Activated CD8-positive, alpha-beta T cell treated with anti-CD3 and anti-CD28 coated beads for 36 hours (primary cell): ENCODE measurements around the gene TRPM6. TPM values are rescaled to one million over a fixed set of nuclear protein-coding genes. Genes with fewer than 3 reads are reported as not detected.
"Not testable (repeated sequence)": the region's sequence is repeated elsewhere in the genome, so short reads cannot be mapped to it uniquely, and the experiment has no call there.

Experiments
- ATAC-seq: fragments of 200-7000 bp; cut with Tn5 transposase; one replicate; pipeline ENCODE4 v1.10.0; 2021; ENCODE audit warnings: mild to moderate bottlenecking, moderate library complexity
- CTCF ChIA-PET: fragments of 350-600 bp; sonication (Branson Sonifier 250); formaldehyde crosslinking; loops from one replicate; lab custom pipeline; 2021; ENCODE audit warnings: antibody characterized with exemption; lab: Charles Lee
- POLR2A ChIA-PET: fragments of 350-600 bp; sonication (Branson Sonifier 250); formaldehyde crosslinking; loops from one replicate; lab custom pipeline; 2021; ENCODE audit warnings: antibody characterized with exemption; lab: Charles Lee
- DNase-seq: peaks from one replicate; pipeline ENCODE4 v3.0.0-alpha.2; 2020
- H3K27ac Mint-ChIP-seq: one replicate; pipeline ENCODE4 v1.8.0; 2021; ENCODE audit warnings: mild to moderate bottlenecking, mixed read lengths
- H3K27me3 Mint-ChIP-seq: one replicate; pipeline ENCODE4 v1.8.0; 2021; ENCODE audit warnings: mixed read lengths
- H3K36me3 Mint-ChIP-seq: one replicate; pipeline ENCODE4 v1.8.0; 2021; ENCODE audit warnings: low read depth, mixed read lengths
- H3K4me1 Mint-ChIP-seq: one replicate; pipeline ENCODE4 v1.8.0; 2021; ENCODE audit warnings: low read depth, mixed read lengths
- H3K4me3 Mint-ChIP-seq: one replicate; pipeline ENCODE4 v1.8.0; 2021; ENCODE audit warnings: mild to moderate bottlenecking, moderate library complexity, mixed read lengths
- H3K9me3 Mint-ChIP-seq: one replicate; pipeline ENCODE4 v1.8.0; 2021; ENCODE audit warnings: mixed read lengths
- intact Hi-C: fragments of 100-400 bp; cut with micrococcal nuclease; formaldehyde crosslinking; loops from one replicate; pipeline ENCODE4 v1.10.0; 2022
- total RNA-seq, 2 experiments: library from RNA; stranded (reverse); gene quantifications; one replicate each; pipeline ENCODE4 v1.2.3, GENCODE V29; 2021
- TF ChIP-seq, protein P1 (sequence below): fragments of 200-600 bp; IDR thresholded peaks from one replicate; pipeline ENCODE4 v1.8.0; 2022; ENCODE audit warnings: antibody characterized with exemption, mild to moderate bottlenecking

The TRPM6 gene
- total RNA-seq, 2 experiments from 2014 or later, result not detected

- intact Hi-C loops, result no loop called here
- Mint-ChIP-seq H3K4me1 (no peaks in the 10 kb centered on the region), H3K27me3 (peaks cover 20% of the 10 kb centered on the region), H3K4me3 (no peak overlapping the region), H3K27ac (no peak overlapping the region), H3K36me3 (no peaks in the 10 kb centered on the region), H3K9me3 (peaks cover 5% of the 10 kb centered on the region)
- no peak for DNase-seq
- ChIA-PET POLR2A (no interaction called here), CTCF (interaction anchor here (1.4 kb wide), 1 partner anchor 14 kb away, joined by 3 read pairs; no protein-coding TSS in a partner anchor)
- TF ChIP-seq, protein P1, sequence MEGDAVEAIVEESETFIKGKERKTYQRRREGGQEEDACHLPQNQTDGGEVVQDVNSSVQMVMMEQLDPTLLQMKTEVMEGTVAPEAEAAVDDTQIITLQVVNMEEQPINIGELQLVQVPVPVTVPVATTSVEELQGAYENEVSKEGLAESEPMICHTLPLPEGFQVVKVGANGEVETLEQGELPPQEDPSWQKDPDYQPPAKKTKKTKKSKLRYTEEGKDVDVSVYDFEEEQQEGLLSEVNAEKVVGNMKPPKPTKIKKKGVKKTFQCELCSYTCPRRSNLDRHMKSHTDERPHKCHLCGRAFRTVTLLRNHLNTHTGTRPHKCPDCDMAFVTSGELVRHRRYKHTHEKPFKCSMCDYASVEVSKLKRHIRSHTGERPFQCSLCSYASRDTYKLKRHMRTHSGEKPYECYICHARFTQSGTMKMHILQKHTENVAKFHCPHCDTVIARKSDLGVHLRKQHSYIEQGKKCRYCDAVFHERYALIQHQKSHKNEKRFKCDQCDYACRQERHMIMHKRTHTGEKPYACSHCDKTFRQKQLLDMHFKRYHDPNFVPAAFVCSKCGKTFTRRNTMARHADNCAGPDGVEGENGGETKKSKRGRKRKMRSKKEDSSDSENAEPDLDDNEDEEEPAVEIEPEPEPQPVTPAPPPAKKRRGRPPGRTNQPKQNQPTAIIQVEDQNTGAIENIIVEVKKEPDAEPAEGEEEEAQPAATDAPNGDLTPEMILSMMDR, result no peak
- ATAC-seq, result no peak
Measured at GRCh38 chr9:74910036-74910435, 22.3 kb upstream of the TRPM6 start.

DNA sequence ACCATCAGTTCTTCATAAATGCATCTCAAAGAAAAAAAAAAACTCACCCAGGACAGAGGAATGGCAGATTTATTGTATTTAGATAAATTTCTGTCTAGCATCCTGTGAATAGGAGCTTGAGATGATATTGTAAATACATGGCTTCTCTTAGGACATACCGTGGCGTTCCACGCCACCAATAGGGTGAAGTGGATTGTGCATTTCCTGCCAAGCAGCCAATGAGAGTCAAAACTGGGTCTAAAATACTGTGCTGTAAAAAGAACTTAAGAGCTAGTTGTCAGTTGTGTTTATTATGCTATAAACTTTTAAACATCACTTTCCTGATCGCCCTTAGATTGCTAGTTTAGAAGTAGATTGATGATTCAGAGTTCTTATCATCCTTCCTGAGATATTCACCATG, 20.9 kb upstream of the TRPM6 start:
- TF ChIP-seq, protein P1, result no peak
- Mint-ChIP-seq H3K27me3 (peaks cover 20% of the 10 kb centered on the region), H3K36me3 (no peaks in the 10 kb centered on the region), H3K4me3 (no peak overlapping the region), H3K4me1 (no peaks in the 10 kb centered on the region), H3K27ac (no peak overlapping the region), H3K9me3 (peaks cover 5% of the 10 kb centered on the region)
- ChIA-PET CTCF (no interaction called here), POLR2A (no interaction called here)
- DNase-seq (no peak), ATAC-seq (no peak)
- intact Hi-C loops, result no loop called here

- Mint-ChIP-seq H3K4me1 (no peaks in the 10 kb centered on the region), H3K4me3 (no peak overlapping the region), H3K9me3 (peaks cover 4% of the 10 kb centered on the region), H3K36me3 (no peaks in the 10 kb centered on the region), H3K27me3 (peaks cover 19% of the 10 kb centered on the region), H3K27ac (no peak overlapping the region)
- intact Hi-C loops, result no loop called here
- ATAC-seq, result no peak
- TF ChIP-seq, protein P1, result no peak
- ChIA-PET CTCF (no interaction called here), POLR2A (interaction anchor here (0.6 kb wide), 1 partner anchor 98 kb away, joined by 3 read pairs; no protein-coding TSS in a partner anchor)
- DNase-seq, result no peak
Measured at GRCh38 chr9:74907085-74907484, 19.4 kb upstream of the TRPM6 start.

DNA sequence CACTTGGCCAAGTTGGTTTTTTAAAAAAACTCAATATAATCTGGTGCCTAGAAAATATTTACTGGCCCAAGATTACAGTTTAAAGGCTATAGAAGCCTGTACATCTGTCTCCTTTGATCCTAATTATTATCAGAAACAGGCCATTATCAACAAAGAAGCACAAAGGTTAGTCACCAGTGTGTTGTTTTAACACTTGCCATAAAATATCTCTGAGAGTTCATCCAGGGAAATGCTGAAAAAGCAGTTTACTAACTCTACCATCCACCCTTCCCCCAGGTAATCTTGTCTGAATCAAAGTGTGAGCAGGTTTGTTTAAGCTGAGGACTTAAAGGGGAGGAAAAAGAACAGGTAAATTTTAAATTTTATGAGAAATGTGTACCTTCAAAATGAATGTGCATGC, 13.3 kb upstream of the TRPM6 start:
- H3K27me3 Mint-ChIP-seq, result peaks cover 6% of the 10 kb centered on the region
- H3K4me1 Mint-ChIP-seq, result no peaks in the 10 kb centered on the region
- intact Hi-C loops, result no loop called here
- no peaks in the 10 kb centered on the region for H3K9me3 Mint-ChIP-seq
- ChIA-PET CTCF (no interaction called here), POLR2A (no interaction called here)
- no peak overlapping the region for H3K4me3 Mint-ChIP-seq
- DNase-seq (no peak), ATAC-seq (no peak)
- no peak overlapping the region for H3K27ac Mint-ChIP-seq
- H3K36me3 Mint-ChIP-seq, result no peaks in the 10 kb centered on the region
- TF ChIP-seq, protein P1, result no peak

GRCh38 chr9:74888449-74888848, 728 bp upstream of the TRPM6 start:
- H3K4me3 Mint-ChIP-seq, H3K27ac Mint-ChIP-seq, H3K4me1 Mint-ChIP-seq, POLR2A ChIA-PET, ATAC-seq, H3K9me3 Mint-ChIP-seq, H3K36me3 Mint-ChIP-seq, DNase-seq: not testable (repeated sequence)
- CTCF ChIA-PET, result interaction anchor here (1.2 kb wide), 1 partner anchor 63 kb away, joined by 3 read pairs; no protein-coding TSS in a partner anchor
- intact Hi-C loops, result loop anchor here (5.0 kb wide), 1 partner anchor 111 kb away; no protein-coding TSS in a partner anchor
- H3K27me3 Mint-ChIP-seq, result peaks cover 39% of the 10 kb centered on the region
